ENCODE results near the gene MN1.

The MN1 gene

GRCh38 chr22:27801616-27802345 lies at the start of gene MN1:
Gene MN1, minus strand, starts transcription at chr22:27801756. Its CDS starts 1,213 bp downstream, at chr22:27800543.
- DNase-seq (ENCODE audit: low read depth in 2 of 2): no peak

- DNase-seq (ENCODE audit: low read depth in 2 of 2): no peak
Measured at GRCh38 chr22:27850000-27850521, 48.5 kb upstream of the MN1 start.

- DNase-seq (ENCODE audit: low read depth in 2 of 2): no peak
Measured at GRCh38 chr22:27848005-27848404, 46.4 kb upstream of the MN1 start.

GRCh38 chr22:27846910-27847309 lies 45.4 kb upstream of the MN1 start:
- no peak for DNase-seq (ENCODE audit: low read depth in 2 of 2)

GRCh38 chr22:27846248-27846757 lies 44.7 kb upstream of the MN1 start:
- no peak for DNase-seq (ENCODE audit: low read depth in 2 of 2)

GRCh38 chr22:27845644-27846043 lies 44.1 kb upstream of the MN1 start:
- DNase-seq (ENCODE audit: low read depth in 2 of 2): no peak

- DNase-seq (ENCODE audit: low read depth in 2 of 2): no peak
Measured at GRCh38 chr22:27844656-27845591, 43.4 kb upstream of the MN1 start.

- DNase-seq (ENCODE audit: low read depth in 2 of 2): no peak
Measured at GRCh38 chr22:27844256-27844655, 42.7 kb upstream of the MN1 start.

- DNase-seq (ENCODE audit: low read depth in 2 of 2): no peak
Measured at GRCh38 chr22:27843441-27843840, 41.9 kb upstream of the MN1 start.

- peak; percentile 82 to 86 for DNase-seq (ENCODE audit: low read depth in 2 of 2)
Measured at GRCh38 chr22:27842669-27843431, 41.3 kb upstream of the MN1 start.

GRCh38 chr22:27842201-27842600 lies 40.6 kb upstream of the MN1 start:
- DNase-seq (ENCODE audit: low read depth in 2 of 2): no peak

GRCh38 chr22:27840436-27840835 lies 38.9 kb upstream of the MN1 start:
- DNase-seq (ENCODE audit: low read depth in 2 of 2): no peak

GRCh38 chr22:27839057-27839660 lies 37.6 kb upstream of the MN1 start:
- no peak for DNase-seq (ENCODE audit: low read depth in 2 of 2)

GRCh38 chr22:27836181-27836580 lies 34.6 kb upstream of the MN1 start:
- DNase-seq (ENCODE audit: low read depth in 2 of 2): peak; percentile 89 to 90

- no peak for DNase-seq (ENCODE audit: low read depth in 2 of 2)
Measured at GRCh38 chr22:27835446-27835845, 33.9 kb upstream of the MN1 start.

- no peak for DNase-seq (ENCODE audit: low read depth in 2 of 2)
Measured at GRCh38 chr22:27834364-27835185, 33.0 kb upstream of the MN1 start.

GRCh38 chr22:27833803-27834202 lies 32.2 kb upstream of the MN1 start:
- no peak for DNase-seq (ENCODE audit: low read depth in 2 of 2)

- DNase-seq (ENCODE audit: low read depth in 2 of 2): no peak
Measured at GRCh38 chr22:27832606-27833005, 31.1 kb upstream of the MN1 start.

GRCh38 chr22:27829620-27830019 lies 28.1 kb upstream of the MN1 start:
- DNase-seq (ENCODE audit: low read depth in 2 of 2): no peak
